Measurements from ENCODE around the gene ITGA2B. TPM values are rescaled to one million over a fixed set of nuclear protein-coding genes. Genes with fewer than 3 reads are reported as not detected.
A peak's percentile ranks its signal among the peaks of the same experiment; 100 is the strongest.
"Not testable (repeated sequence)": the region's sequence is repeated elsewhere in the genome, so short reads cannot be mapped to it uniquely, and the experiment has no call there.

ITGA2B gene
- total and polyA plus RNA-seq, 9 donors, result 1.7 to 4.1 (median 2.7) TPM

- no peaks in the 10 kb centered on the region for H3K9me3 ChIP-seq (replicated peaks; ENCODE audit: control insufficient read depth, low read depth, low read length)
- no peak overlapping the region for H3K27ac ChIP-seq (ENCODE audit: low read length)
- H3K36me3 ChIP-seq (ENCODE audit: control insufficient read depth, insufficient read depth, low read length), result peaks cover 18% of the 10 kb centered on the region
- H3K4me3 ChIP-seq (ENCODE audit: low read length), result peak overlapping the region; percentile 81
- H3K27me3 ChIP-seq (ENCODE audit: control insufficient read depth, insufficient read depth, low read length), result no peaks in the 10 kb centered on the region
- H3K4me1 ChIP-seq (ENCODE audit: control insufficient read depth, insufficient read depth, low read length), result peaks cover 23% of the 10 kb centered on the region
- 73% methylated on average over 4 of the region's 13 CpGs for WGBS (ENCODE audit: insufficient coverage)
- DNase-seq, result no peak
Measured at GRCh38 chr17:44346064-44346844, 43.2 kb downstream of the ITGA2B start.

GRCh38 chr17:44345454-44346026 is 43.9 kb downstream of the ITGA2B start:
- Histone ChIP-seq H3K27me3 (ENCODE audit: control insufficient read depth, insufficient read depth, low read length) (no peaks in the 10 kb centered on the region), H3K4me3 (ENCODE audit: low read length) (peak overlapping the region; percentile 81), H3K9me3 (replicated peaks; ENCODE audit: control insufficient read depth, low read depth, low read length) (no peaks in the 10 kb centered on the region), H3K36me3 (ENCODE audit: control insufficient read depth, insufficient read depth, low read length) (peaks cover 11% of the 10 kb centered on the region), H3K4me1 (ENCODE audit: control insufficient read depth, insufficient read depth, low read length) (peaks cover 17% of the 10 kb centered on the region), H3K27ac (ENCODE audit: low read length) (peak overlapping the region; percentile 86)
- 0% methylated on average over 3 of the region's 21 CpGs for WGBS (ENCODE audit: insufficient coverage)
- DNase-seq, result peak; percentile 76

GRCh38 chr17:44344939-44345453 is 44.5 kb downstream of the ITGA2B start, which contains the start of gene GRN:
Gene GRN, plus strand, starts transcription at chr17:44345302. Its CDS starts 3,863 bp downstream, at chr17:44349165.
- peak within 1 kb of the TSS; percentile 81 for H3K4me3 ChIP-seq (ENCODE audit: low read length)
- 1% methylated on average over 18 of the region's 26 CpGs for WGBS (ENCODE audit: insufficient coverage)
- peak; percentile 100 for DNase-seq
- no peaks in the 10 kb centered on the region for H3K9me3 ChIP-seq (replicated peaks; ENCODE audit: control insufficient read depth, low read depth, low read length)
- peaks cover 17% of the 10 kb centered on the region for H3K4me1 ChIP-seq (ENCODE audit: control insufficient read depth, insufficient read depth, low read length)
- no peaks in the 10 kb centered on the region for H3K27me3 ChIP-seq (ENCODE audit: control insufficient read depth, insufficient read depth, low read length)
- peak within 1 kb of the TSS; percentile 86 for H3K27ac ChIP-seq (ENCODE audit: low read length)
- peaks cover 7% of the 10 kb centered on the region for H3K36me3 ChIP-seq (ENCODE audit: control insufficient read depth, insufficient read depth, low read length)

- Histone ChIP-seq H3K4me1 (ENCODE audit: control insufficient read depth, insufficient read depth, low read length) (peaks cover 20% of the 10 kb centered on the region), H3K4me3 (ENCODE audit: low read length) (no peak overlapping the region), H3K36me3 (ENCODE audit: control insufficient read depth, insufficient read depth, low read length) (no peaks in the 10 kb centered on the region), H3K9me3 (replicated peaks; ENCODE audit: control insufficient read depth, low read depth, low read length) (no peaks in the 10 kb centered on the region), H3K27me3 (ENCODE audit: control insufficient read depth, insufficient read depth, low read length) (no peaks in the 10 kb centered on the region), H3K27ac (ENCODE audit: low read length) (no peak overlapping the region)
- DNase-seq, result no peak
- WGBS (ENCODE audit: insufficient coverage), result 76% methylated on average over 11 of the region's 11 CpGs
Measured at GRCh38 chr17:44343510-44344209, 45.8 kb downstream of the ITGA2B start.

- WGBS (ENCODE audit: insufficient coverage), result no CpG with 5 or more reads among the region's 5 CpGs
Measured at GRCh38 chr17:44340553-44340952, 48.9 kb downstream of the ITGA2B start.

GRCh38 chr17:44338702-44339101 is 50.7 kb downstream of the ITGA2B start:
- Histone ChIP-seq H3K36me3 (ENCODE audit: control insufficient read depth, insufficient read depth, low read length) (no peaks in the 10 kb centered on the region), H3K4me3 (ENCODE audit: low read length) (no peak overlapping the region), H3K27me3 (ENCODE audit: control insufficient read depth, insufficient read depth, low read length) (peaks cover 5% of the 10 kb centered on the region), H3K27ac (ENCODE audit: low read length) (peak overlapping the region; percentile 11), H3K4me1 (ENCODE audit: control insufficient read depth, insufficient read depth, low read length) (peaks cover 7% of the 10 kb centered on the region), H3K9me3 (replicated peaks; ENCODE audit: control insufficient read depth, low read depth, low read length) (no peaks in the 10 kb centered on the region)
- 57% methylated on average over 6 of the region's 6 CpGs for WGBS (ENCODE audit: insufficient coverage)
- DNase-seq, result no peak

More at GRCh38 chr17:44340553-44340952, 48.9 kb downstream of the ITGA2B start:
- not testable (repeated sequence) for H3K27me3 ChIP-seq (ENCODE audit: control insufficient read depth, insufficient read depth, low read length); H3K27ac ChIP-seq (ENCODE audit: low read length); H3K4me3 ChIP-seq (ENCODE audit: low read length); DNase-seq; H3K9me3 ChIP-seq (replicated peaks; ENCODE audit: control insufficient read depth, low read depth, low read length); H3K36me3 ChIP-seq (ENCODE audit: control insufficient read depth, insufficient read depth, low read length)
- peaks cover 15% of the 10 kb centered on the region for H3K4me1 ChIP-seq (ENCODE audit: control insufficient read depth, insufficient read depth, low read length)

- H3K9me3 ChIP-seq (replicated peaks; ENCODE audit: control insufficient read depth, low read depth, low read length), result no peaks in the 10 kb centered on the region
- no peaks in the 10 kb centered on the region for H3K36me3 ChIP-seq (ENCODE audit: control insufficient read depth, insufficient read depth, low read length)
- H3K4me1 ChIP-seq (ENCODE audit: control insufficient read depth, insufficient read depth, low read length), result peaks cover 11% of the 10 kb centered on the region
- no peak overlapping the region for H3K4me3 ChIP-seq (ENCODE audit: low read length)
- DNase-seq, result no peak
- peaks cover 5% of the 10 kb centered on the region for H3K27me3 ChIP-seq (ENCODE audit: control insufficient read depth, insufficient read depth, low read length)
- no peak overlapping the region for H3K27ac ChIP-seq (ENCODE audit: low read length)
- WGBS (ENCODE audit: insufficient coverage), result no CpG with 5 or more reads among the region's 5 CpGs
Measured at GRCh38 chr17:44335968-44336367, 53.5 kb downstream of the ITGA2B start.

GRCh38 chr17:44335564-44335963 is 53.9 kb downstream of the ITGA2B start:
- H3K4me1 ChIP-seq (ENCODE audit: control insufficient read depth, insufficient read depth, low read length), result peaks cover 14% of the 10 kb centered on the region
- 82% methylated on average over 1 of the region's 3 CpGs for WGBS (ENCODE audit: insufficient coverage)
- no peak overlapping the region for H3K4me3 ChIP-seq (ENCODE audit: low read length)
- H3K27me3 ChIP-seq (ENCODE audit: control insufficient read depth, insufficient read depth, low read length), result peaks cover 5% of the 10 kb centered on the region
- DNase-seq, result no peak
- H3K27ac ChIP-seq (ENCODE audit: low read length), result no peak overlapping the region
- no peaks in the 10 kb centered on the region for H3K9me3 ChIP-seq (replicated peaks; ENCODE audit: control insufficient read depth, low read depth, low read length)
- H3K36me3 ChIP-seq (ENCODE audit: control insufficient read depth, insufficient read depth, low read length), result no peaks in the 10 kb centered on the region

GRCh38 chr17:44334727-44335126 is 54.7 kb downstream of the ITGA2B start:
- peaks cover 14% of the 10 kb centered on the region for H3K4me1 ChIP-seq (ENCODE audit: control insufficient read depth, insufficient read depth, low read length)

GRCh38 chr17:44334315-44334714 is 55.1 kb downstream of the ITGA2B start:
- peaks cover 14% of the 10 kb centered on the region for H3K4me1 ChIP-seq (ENCODE audit: control insufficient read depth, insufficient read depth, low read length)
- DNase-seq, result no peak
- no peak overlapping the region for H3K27ac ChIP-seq (ENCODE audit: low read length)
- WGBS (ENCODE audit: insufficient coverage), result no CpG with 5 or more reads among the region's 2 CpGs
- H3K4me3 ChIP-seq (ENCODE audit: low read length), result no peak overlapping the region
- no peaks in the 10 kb centered on the region for H3K36me3 ChIP-seq (ENCODE audit: control insufficient read depth, insufficient read depth, low read length)
- H3K27me3 ChIP-seq (ENCODE audit: control insufficient read depth, insufficient read depth, low read length), result peaks cover 5% of the 10 kb centered on the region
- no peaks in the 10 kb centered on the region for H3K9me3 ChIP-seq (replicated peaks; ENCODE audit: control insufficient read depth, low read depth, low read length)

More at GRCh38 chr17:44334727-44335126, 54.7 kb downstream of the ITGA2B start:
- peaks cover 5% of the 10 kb centered on the region for H3K27me3 ChIP-seq (ENCODE audit: control insufficient read depth, insufficient read depth, low read length)
- H3K9me3 ChIP-seq (replicated peaks; ENCODE audit: control insufficient read depth, low read depth, low read length), result no peaks in the 10 kb centered on the region
- H3K27ac ChIP-seq (ENCODE audit: low read length), result no peak overlapping the region
- no peak for DNase-seq
- WGBS (ENCODE audit: insufficient coverage), result 24% methylated on average over 2 of the region's 3 CpGs
- no peak overlapping the region for H3K4me3 ChIP-seq (ENCODE audit: low read length)
- H3K36me3 ChIP-seq (ENCODE audit: control insufficient read depth, insufficient read depth, low read length), result no peaks in the 10 kb centered on the region

Measured in muscle of leg (tissue), 11 donors.